GM19438 (cell line): ENCODE data around the gene MICALL2.

ENCODE experiments used
- ATAC-seq: cut with Tn5 transposase; IDR thresholded peaks from one replicate; pipeline ENCODE4 v1.9.1; 2021; ENCODE audit warnings: low read depth; ENCODE audit not compliant: unreplicated experiment

Gene MICALL2

DNA sequence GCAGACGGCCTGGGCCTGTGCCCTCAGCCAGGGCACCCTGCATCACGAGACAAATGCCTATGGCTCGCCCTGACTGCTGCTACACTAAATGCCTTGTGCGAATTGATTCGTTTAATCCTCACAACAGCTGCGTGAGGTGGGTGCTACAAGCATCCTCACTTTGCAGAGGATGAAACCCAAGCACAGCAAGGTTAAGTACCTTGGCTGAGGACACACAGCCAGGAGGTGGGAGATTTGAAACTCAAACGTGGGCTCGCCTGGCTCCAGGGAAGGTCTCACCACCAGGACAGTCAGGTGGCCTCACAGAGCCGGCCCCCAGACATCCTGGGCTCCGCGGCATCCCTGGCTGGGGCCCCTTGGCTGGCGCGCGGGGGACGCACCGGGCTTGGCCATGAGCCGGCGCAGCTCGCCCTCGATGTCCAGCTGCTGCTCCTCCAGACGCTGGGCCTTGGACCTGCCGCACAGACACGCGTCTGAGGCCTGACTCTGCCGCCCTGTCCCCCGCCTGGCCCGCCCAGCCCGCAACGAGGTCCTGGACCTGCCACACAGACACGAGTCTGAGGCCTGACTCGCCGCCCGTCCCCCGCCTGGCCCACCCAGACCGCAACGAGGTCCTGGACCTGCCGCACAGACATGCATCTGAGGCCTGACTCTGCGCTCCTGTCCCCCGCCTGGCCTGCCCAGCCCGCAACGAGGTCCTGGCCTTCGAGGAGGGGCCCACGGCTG, 22.0 kb downstream of the MICALL2 start:
- ATAC-seq, result no peak

DNA sequence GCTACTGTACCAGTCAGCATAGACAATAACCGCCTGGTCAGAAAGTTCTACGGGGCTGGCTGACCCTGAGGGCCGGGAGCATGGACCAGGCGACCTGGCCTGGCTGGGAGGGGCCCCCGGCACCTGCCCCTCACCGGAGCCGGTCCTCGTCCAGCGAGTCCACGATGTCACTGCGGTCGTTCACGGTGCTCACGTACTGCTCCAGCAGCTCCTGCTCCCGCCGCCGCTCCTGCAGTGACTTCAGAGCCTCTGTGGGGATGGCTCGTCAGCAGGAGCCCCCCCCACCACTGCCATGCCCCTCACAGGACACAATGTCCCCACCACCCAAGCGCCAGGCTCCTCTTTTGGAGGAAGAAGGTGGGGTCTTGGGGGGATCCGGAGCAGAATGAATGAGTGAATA, 22.7 kb downstream of the MICALL2 start:
- ATAC-seq, result no peak

DNA sequence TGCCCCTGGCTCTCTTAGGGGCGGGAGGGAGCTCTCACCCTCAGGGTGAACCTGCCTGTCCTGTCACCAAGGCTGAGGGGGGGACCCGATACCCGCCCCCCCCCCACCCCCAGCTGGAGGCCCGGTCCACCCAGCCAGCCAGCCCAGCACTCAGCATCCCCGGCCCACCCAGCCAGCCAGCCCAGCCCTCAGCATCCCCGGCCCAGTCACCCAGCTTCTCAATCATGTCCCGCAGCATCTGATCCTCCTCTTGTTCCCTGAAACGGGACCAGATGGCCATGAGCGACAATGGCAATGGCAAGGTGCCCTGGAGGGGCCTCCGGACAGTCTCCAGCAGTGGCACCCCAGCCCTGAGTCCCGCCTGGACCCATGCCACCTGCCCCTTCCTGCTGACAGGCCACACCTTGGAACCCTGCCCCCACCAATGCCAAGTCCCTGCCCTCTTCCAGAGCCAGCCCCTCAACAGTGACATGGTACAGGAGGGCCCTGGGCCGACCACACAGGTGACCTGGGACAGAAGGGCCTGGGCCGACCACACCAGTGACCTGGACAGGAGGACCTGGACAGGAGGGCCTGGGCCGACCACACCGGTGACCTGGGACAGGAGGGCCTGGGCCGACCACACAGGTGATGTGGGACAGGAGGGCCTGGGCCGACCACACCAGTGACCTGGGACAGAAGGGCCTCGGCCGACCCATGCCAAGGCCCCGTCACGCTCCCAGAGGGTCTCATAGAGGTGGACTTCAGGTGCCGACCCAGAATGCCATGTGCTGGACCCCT, 24.2 kb downstream of the MICALL2 start:
- ATAC-seq, result no peak

DNA sequence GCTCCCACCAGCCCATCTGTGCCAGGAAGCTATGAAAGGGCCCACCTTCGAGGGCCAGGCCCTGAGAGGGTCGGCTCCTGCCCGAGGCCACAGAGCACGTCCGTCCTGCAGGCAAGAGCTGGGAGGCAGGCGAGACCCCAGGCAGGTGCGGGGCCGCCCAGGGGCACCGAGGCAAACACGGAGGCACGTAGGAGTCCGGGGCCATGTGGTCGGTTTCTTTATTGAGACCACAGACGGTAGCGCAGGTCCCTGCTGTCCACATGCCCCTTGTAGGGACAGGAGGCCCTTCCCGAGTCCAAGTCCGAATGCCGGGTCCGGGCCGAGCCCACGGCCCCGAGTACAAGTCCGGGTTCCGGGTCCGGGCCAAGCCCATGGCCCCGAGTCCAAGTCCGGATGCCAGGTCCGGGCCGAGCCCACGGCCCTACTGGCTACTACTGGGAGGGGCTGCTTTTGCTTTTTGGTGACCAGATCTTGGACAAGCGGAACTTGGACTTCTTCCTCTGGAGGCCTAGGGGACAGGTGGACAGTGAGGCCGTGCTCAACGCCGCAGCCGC, 25.0 kb downstream of the MICALL2 start:
- no peak for ATAC-seq

DNA sequence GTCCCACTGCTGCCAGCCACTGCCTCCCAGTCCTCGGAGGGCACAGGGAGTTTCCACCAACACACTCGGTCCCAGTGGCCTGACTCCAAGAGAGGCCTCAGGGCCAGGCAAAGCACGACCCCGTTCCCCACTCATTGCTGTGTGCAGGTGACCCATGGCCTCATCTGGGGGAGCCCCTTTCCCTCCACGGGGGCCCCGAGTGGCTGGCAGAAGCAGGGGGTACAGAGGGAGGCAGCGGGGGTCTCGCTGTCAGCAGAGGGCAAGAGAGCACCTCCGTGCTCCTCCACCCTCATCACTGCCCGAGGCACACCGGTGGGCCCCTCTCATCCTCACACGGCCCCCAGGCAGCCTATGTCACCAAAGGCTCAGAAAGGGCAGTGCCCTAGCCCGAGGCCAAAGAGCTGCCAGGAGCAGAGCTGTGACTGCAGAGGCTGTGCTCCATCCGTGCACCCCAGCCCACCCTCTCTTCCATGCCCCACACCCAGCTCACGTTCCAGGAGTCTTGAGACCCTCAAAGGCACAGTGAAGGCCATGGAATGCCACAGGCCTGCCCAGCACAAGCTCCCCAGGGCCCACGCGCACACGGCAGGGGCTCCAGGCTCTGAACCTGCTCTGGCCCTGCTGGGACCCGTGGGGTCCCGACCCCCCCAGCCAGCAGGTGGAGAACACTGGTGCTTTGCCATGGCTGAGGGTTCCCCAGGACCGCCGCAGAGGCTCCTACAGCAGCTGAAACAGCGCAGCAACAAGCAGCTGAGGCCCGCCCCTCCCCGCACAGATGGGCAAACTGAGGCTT, 25.9 kb downstream of the MICALL2 start:
- no peak for ATAC-seq

- peak; percentile 56 for ATAC-seq
These were observed 26.7 kb downstream of the MICALL2 start for GRCh38 chr7:1432411-1433082.

GRCh38 chr7:1431634-1432380, 27.5 kb downstream of the MICALL2 start:
- ATAC-seq, result no peak

DNA sequence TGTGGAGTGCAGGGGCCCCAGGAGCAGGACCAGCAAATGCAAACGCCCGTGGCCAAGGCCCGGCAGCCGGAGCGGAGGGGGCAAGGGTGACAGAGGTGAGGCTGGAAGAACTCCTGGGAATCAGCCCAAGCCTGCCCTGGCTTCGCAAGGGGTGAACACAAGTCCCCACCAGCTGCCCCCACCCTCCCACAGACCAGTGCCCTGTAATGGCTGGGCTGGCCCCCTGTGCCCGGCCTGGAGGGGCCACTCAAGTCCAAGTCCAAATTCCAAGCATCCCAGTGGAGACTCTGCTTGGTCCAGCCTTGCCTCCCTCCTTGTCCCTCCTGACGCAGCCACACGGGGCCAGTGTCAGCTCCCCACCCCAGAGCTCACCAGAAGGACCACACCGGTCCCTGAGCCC, 28.0 kb downstream of the MICALL2 start:
- no peak for ATAC-seq

- no peak for ATAC-seq
These were observed 29.0 kb downstream of the MICALL2 start for GRCh38 chr7:1430056-1430845.

GRCh38 chr7:1428941-1429501, 30.2 kb downstream of the MICALL2 start:
- no peak for ATAC-seq

GRCh38 chr7:1427064-1427657, 32.1 kb downstream of the MICALL2 start:
- ATAC-seq, result no peak

DNA sequence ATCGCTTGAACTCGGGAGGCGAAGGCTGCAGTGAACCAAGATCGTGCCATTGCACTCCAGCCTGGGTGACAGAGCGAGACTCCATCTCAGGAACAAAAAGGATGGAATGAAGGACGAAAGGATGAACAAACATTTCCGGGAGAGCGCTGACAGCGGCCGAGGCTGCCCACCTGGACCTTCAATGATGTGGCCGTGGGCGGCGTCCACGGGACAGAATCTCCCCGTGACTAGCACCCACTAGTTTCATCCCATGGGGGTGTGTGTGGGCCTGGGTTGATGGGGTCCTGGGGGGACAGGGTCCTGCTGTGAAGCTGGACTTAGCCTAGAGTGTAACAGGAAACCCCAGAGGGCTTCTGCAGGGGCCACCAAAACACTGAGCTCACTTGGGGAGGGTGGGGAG, 32.8 kb downstream of the MICALL2 start:
- no peak for ATAC-seq

- ATAC-seq, result no peak
These were observed 33.8 kb downstream of the MICALL2 start for GRCh38 chr7:1425292-1426136.

DNA sequence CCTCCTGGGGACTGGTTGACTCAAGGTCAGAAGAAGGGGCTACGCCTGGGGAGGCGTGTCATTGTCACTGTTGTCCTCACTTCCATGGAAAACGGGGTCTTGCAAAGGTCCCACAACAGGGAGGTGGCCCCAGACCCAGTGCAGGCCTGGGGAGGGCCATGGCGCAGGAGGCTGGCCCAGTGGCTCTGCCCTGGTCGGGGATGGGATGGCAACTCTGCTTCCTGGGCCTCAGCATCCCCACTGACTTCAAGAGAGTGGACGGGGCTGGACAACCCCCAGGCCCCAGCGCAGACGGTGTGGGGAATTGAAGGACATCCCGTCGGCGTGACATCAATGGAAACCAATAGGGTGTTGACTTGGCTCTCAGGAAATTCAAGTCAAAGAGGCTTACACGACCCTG, 35.2 kb downstream of the MICALL2 start:
- ATAC-seq, result no peak

DNA sequence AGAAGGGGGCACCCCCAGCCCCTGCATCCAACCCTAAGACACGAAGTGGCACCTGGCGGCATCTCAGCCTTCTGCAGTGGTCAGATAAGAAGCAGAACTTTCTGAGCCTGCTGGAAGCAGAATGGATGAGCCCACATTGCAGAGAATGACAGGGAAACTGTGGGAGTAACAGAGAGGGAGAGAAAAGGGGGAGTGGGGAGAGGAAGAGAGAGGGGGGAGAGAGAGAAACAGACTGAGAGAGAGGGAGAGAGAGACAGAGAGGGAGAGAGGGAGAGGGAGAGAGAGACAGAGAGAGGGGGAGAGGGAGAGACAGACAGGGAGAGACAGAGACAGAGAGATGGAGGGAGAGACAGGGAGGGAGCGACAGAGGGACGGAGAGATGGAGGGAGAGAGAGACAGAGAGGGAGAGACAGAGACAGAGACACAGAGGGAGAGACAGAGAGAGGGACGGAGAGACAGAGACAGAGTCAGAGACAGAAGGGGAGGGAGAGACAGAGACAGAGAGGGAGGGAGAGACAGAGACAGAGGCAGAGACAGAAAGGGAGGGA, 35.9 kb downstream of the MICALL2 start:
- no peak for ATAC-seq

GRCh38 chr7:1422512-1423263, 36.6 kb downstream of the MICALL2 start:
- no peak for ATAC-seq
